ELR (cell line): ENCODE results near the gene PRMT7.

Source experiments
- DNase-seq: peaks from one replicate; pipeline ENCODE4 v3.0.0-alpha.2; 2015; ENCODE audit warnings: low read depth

PRMT7 gene

GRCh38 chr16:68396481-68396880 lies 85.7 kb downstream of the PRMT7 start:
- peak; percentile 72 for DNase-seq

- DNase-seq: no peak
Measured at GRCh38 chr16:68397710-68398201, 86.9 kb downstream of the PRMT7 start.

- no peak for DNase-seq
Measured at GRCh38 chr16:68399456-68399855, 88.6 kb downstream of the PRMT7 start.

GRCh38 chr16:68400083-68400923 lies 89.5 kb downstream of the PRMT7 start:
- DNase-seq: no peak

GRCh38 chr16:68400924-68401460 lies 90.2 kb downstream of the PRMT7 start:
- DNase-seq: no peak

- DNase-seq: peak; percentile 77
Measured at GRCh38 chr16:68401871-68402747, 91.3 kb downstream of the PRMT7 start.

GRCh38 chr16:68402748-68403040 lies 91.9 kb downstream of the PRMT7 start:
- no peak for DNase-seq

GRCh38 chr16:68403177-68403576 lies 92.4 kb downstream of the PRMT7 start:
- no peak for DNase-seq

GRCh38 chr16:68403704-68404103 lies 92.9 kb downstream of the PRMT7 start:
- no peak for DNase-seq

GRCh38 chr16:68404736-68405345 lies 94.0 kb downstream of the PRMT7 start:
- no peak for DNase-seq

- DNase-seq: peak; percentile 44
Measured at GRCh38 chr16:68406458-68407152, 95.8 kb downstream of the PRMT7 start.
